Neural progenitor cell (in vitro differentiated cells): Measurements from ENCODE around the gene HMX1.

ENCODE experiments used
- CTCF ChIP-seq: fragments of 200-600 bp; sonication (generic); IDR thresholded peaks from 2 replicates; pipeline ENCODE4 v1.5.1; 2017; ENCODE audit warnings: antibody characterized with exemption, mild to moderate bottlenecking
- EZH2 ChIP-seq: fragments of 200-600 bp; sonication (generic); IDR thresholded peaks from 2 replicates; pipeline ENCODE4 v1.6.1; 2017; ENCODE audit warnings: antibody characterized with exemption, mild to moderate bottlenecking, moderate library complexity
- EZH2phosphoT487 ChIP-seq: fragments of 200-600 bp; sonication (generic); IDR thresholded peaks from 2 replicates; pipeline ENCODE4 v1.6.1; 2017; ENCODE audit warnings: antibody characterized with exemption

DNA sequence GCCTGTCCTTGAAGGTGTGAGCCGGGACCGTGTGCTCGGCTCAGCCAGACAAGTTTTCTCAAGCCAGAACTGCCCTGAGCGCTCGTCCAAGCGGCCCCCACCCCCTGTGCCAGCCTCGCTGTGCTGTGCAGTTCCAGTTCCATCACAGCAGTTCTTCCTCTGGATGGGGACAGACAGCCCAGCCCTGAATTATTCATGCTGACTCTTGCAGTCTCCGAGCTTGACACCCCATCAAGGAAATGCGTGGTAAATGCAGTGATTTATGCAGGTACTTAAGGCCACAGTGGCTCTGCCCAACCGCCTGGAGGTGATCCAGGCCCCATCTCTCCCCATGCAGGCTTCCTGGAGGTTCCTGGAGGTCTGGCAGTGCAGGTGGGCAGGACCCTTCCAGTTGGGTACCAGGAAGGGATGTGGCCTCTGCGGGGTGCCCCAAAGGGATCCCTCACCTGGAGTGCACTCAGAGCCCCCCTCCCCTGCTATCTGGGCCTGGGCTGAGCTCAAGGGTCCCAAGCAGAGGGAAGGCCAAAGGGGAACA lies 44.8 kb upstream of the HMX1 start:
- TF ChIP-seq EZH2: no peak
- no peak for TF ChIP-seq CTCF
- TF ChIP-seq EZH2phosphoT487: no peak
